ENCODE data around the gene CACYBP.

DNA sequence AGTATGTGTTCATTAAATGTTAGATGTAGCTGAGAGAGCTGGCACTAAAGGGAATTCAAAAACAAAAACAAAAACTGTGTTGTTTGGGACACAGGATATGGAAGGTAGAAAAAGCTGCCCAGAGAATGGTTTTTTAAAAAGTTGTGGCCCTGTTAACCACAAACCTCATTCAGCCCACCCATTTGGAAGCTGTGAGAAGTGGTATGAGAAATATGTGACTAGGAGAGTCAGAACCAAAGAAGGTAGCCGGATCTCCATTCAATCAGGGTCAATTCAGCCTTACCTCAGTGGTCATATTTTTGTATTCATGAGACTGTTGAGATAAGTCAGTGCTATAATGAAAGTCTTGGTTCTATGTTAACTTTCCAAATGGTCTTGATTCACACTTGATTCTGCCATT is 29.8 kb upstream of the CACYBP start:
- TF ChIP-seq, protein P1, sequence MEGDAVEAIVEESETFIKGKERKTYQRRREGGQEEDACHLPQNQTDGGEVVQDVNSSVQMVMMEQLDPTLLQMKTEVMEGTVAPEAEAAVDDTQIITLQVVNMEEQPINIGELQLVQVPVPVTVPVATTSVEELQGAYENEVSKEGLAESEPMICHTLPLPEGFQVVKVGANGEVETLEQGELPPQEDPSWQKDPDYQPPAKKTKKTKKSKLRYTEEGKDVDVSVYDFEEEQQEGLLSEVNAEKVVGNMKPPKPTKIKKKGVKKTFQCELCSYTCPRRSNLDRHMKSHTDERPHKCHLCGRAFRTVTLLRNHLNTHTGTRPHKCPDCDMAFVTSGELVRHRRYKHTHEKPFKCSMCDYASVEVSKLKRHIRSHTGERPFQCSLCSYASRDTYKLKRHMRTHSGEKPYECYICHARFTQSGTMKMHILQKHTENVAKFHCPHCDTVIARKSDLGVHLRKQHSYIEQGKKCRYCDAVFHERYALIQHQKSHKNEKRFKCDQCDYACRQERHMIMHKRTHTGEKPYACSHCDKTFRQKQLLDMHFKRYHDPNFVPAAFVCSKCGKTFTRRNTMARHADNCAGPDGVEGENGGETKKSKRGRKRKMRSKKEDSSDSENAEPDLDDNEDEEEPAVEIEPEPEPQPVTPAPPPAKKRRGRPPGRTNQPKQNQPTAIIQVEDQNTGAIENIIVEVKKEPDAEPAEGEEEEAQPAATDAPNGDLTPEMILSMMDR (conservative IDR thresholded peaks at IDR 0.05): no peak
- no peak for TF ChIP-seq ZFX (IDR thresholded peaks at IDR 0.05)

Measured in C4-2B (cell line).